Measurements from ENCODE around the gene RNF133.

DNA sequence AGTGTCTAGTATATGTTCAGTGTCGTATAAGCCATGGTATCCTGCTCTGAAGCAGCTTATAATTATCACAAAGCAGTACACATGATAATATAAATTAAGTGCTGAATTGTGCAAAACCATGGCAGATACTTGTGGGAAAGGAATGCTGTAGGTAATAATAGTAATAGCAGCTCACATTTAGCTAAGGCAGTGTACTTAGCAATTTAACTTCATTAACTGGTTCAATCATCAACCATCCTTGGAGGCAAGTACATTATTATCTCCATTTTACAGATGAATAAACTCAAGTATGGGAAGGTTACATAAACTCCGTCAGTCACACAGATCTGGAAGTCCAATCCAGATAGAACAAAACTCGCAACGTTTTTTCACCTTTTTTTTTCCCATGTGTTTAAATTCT, 25.4 kb upstream of the RNF133 start:
- TF ChIP-seq, protein P1, sequence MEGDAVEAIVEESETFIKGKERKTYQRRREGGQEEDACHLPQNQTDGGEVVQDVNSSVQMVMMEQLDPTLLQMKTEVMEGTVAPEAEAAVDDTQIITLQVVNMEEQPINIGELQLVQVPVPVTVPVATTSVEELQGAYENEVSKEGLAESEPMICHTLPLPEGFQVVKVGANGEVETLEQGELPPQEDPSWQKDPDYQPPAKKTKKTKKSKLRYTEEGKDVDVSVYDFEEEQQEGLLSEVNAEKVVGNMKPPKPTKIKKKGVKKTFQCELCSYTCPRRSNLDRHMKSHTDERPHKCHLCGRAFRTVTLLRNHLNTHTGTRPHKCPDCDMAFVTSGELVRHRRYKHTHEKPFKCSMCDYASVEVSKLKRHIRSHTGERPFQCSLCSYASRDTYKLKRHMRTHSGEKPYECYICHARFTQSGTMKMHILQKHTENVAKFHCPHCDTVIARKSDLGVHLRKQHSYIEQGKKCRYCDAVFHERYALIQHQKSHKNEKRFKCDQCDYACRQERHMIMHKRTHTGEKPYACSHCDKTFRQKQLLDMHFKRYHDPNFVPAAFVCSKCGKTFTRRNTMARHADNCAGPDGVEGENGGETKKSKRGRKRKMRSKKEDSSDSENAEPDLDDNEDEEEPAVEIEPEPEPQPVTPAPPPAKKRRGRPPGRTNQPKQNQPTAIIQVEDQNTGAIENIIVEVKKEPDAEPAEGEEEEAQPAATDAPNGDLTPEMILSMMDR (IDR thresholded peaks at IDR 0.05 in 4 of 5, conservative IDR thresholded peaks at IDR 0.05 in 1 of 5) = no peak
- TF ChIP-seq POLR2A (IDR thresholded peaks at IDR 0.05) = no peak

Data from gastrocnemius medialis (tissue), 4 donors.